IPS DF 19.7 (cell line): ENCODE results near the gene LDB3.

Experiments used
- DNase-seq: peaks from one replicate; pipeline ENCODE4 v3.0.0-alpha.2; 2013; ENCODE audit warnings: low read depth, low spot score

Gene LDB3

GRCh38 chr10:86759073-86759672, 90.9 kb downstream of the LDB3 start:
- DNase-seq, result no peak

DNA sequence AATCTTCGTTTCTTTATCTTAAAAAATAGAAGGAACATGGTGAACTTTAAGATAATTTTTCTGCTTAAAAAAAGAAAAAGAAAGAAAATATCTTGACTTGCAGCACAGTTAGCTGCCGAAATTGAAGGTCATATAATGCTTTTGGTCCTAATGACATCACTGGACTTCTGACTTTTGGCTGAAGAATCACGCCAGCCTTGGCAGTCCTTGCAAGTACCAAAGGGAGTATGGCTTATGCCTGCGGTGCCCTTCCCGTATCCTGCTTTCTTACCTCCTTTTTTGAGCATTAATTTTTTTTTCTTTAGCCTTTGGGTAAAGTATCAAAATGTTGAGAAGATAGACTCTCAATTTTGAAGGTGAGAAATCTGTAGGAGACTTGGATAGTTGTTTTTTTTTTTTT, 95.1 kb downstream of the LDB3 start:
- DNase-seq, result no peak

- no peak for DNase-seq
Measured at GRCh38 chr10:86765548-86765947, 97.2 kb downstream of the LDB3 start.

GRCh38 chr10:86768412-86769062, 100.2 kb downstream of the LDB3 start:
- DNase-seq, result no peak

DNA sequence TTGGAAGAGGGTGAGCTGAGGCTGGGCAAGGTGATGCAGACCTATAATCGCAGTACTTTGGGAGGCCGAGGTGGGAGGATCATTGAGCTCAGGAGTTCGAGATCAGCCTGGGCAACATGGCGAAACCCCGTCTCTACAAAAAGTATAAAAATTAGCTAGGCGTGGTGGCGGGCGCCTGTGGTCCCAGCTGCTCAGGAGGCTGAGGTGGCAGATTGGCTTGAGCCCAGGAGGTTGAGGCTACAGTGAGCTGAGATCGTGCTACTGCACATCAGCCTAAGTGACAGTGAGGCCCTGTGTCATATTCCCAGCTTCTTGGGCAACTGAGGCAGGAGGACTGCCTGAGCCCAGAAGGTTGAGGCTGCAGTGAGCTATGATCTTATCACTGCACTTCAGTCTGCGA, 101.7 kb downstream of the LDB3 start:
- DNase-seq, result no peak

- no peak for DNase-seq
Measured at GRCh38 chr10:86770412-86770960, 102.2 kb downstream of the LDB3 start.

- DNase-seq, result no peak
Measured at GRCh38 chr10:86773498-86773897, 105.2 kb downstream of the LDB3 start.

- DNase-seq, result no peak
Measured at GRCh38 chr10:86775056-86775869, 107.0 kb downstream of the LDB3 start.

DNA sequence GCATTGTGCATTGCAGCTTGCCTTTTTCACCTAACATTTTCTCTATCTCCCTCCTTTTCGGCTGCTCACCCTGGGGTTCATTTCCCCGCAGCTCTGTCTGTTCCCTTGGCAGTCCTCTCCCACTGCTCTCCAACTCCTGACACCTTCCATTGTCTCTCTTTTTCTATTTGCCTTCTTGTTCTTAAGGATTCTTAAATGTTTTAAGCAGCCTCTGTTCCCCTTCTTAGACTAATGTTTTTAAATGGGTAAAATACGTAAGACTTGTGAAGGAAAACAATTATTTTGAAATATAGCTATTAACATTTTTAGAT, 107.5 kb downstream of the LDB3 start:
- DNase-seq, result no peak

DNA sequence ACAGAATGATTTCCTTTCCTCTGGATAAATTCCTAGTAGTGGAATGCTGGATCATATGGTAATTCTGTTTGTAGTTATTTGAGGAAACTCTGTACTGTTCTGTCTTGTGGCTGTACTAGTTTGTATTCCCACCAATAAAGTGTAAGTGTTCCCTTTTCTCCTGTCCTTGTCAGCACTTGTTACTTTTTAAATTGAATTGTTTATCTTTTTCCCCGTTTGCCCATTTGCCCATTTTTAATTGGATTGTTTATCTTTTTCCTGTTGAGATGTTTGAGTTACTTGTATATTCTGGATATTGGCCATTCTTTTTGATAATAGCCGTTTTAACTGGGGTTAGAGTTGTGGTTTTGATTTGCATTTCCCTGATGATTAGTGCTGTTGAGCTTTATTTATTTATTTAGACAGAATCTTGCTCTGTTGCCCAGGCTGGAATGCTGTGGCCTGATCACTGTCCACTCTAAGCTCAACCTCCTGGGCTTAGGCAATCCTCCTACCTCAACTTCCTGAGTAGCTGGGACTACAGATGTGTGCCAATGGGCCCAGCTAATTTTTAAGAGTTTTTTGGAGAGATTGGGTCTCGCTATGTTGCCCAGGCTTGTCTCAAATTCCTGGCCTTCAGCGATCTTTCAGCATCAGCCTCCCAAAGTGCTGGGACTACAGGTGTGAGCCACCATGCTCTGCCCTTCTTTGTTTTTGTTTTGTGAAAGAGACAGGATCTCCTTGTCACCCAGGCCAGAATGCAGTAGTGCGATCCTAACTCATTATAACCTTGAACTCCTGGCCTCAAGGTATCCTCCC, 111.1 kb downstream of the LDB3 start:
- no peak for DNase-seq

GRCh38 chr10:86782701-86783418, 114.5 kb downstream of the LDB3 start:
- DNase-seq, result no peak

DNA sequence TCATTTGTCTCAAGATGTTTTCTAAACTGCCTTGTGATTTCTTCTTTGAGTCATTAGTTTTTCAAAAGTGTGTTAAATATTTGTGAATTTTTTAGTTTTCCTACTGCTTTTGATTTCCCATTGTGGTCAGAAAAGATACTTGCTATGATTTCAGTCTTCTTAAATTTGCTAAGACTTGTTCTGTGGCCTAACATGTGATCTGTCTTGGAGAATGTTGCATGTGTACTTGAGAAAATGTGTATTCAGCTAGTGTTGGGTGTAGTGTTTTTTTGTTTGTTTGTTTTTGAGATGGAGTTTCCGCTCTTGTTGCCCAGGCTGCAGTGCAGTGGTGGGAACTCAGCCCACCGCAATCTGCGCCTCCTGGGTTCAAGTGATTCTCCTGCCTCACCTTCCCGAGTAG, 116.7 kb downstream of the LDB3 start:
- DNase-seq, result no peak
